ENCODE results near the gene RNF39. TPM values are rescaled to one million over a fixed set of nuclear protein-coding genes. Genes with fewer than 3 reads are reported as not detected.
A peak's percentile ranks its signal among the peaks of the same experiment; 100 is the strongest.

Gene RNF39
- total and polyA plus RNA-seq, 2 of the 13 experiments (the other 11 are each of a cell fraction or from before 2014, with no cell fraction given), result 0.13 to 1.8 TPM

- TF ChIP-seq ZBTB26 (CRISPR knock-in tag; IDR thresholded peaks at IDR 0.05; ENCODE audit: borderline replicate concordance), result peak; percentile 29; the same call in 1 of the 2 replicates
- TF ChIP-seq ATF6 (CRISPR knock-in tag; conservative IDR thresholded peaks at IDR 0.05), result no peak; the same call in 1 of the 2 replicates
- TF ChIP-seq SNRNP70 (IDR thresholded peaks at IDR 0.05; ENCODE audit: low read depth, low read length), result no peak
- TF ChIP-seq KDM3A (CRISPR knock-in tag; IDR thresholded peaks at IDR 0.05; ENCODE audit: low read depth), result peak; percentile 66; the same call in 1 of the 2 replicates
- peak; percentile 89 for TF ChIP-seq ZNF891 (CRISPR knock-in tag; IDR thresholded peaks at IDR 0.05)
- TF ChIP-seq EED (CRISPR knock-in tag; IDR thresholded peaks at IDR 0.05), result no peak
- TF ChIP-seq CSRNP2 (CRISPR knock-in tag; conservative IDR thresholded peaks at IDR 0.05; ENCODE audit: low read depth), result no peak
- no peak for TF ChIP-seq NPAS2 (CRISPR knock-in tag; IDR thresholded peaks at IDR 0.05; ENCODE audit: borderline replicate concordance)
- TF ChIP-seq PLSCR1 (CRISPR knock-in tag; IDR thresholded peaks at IDR 0.05; ENCODE audit: borderline replicate concordance), result no peak
- TF ChIP-seq ZNF691 (CRISPR knock-in tag; IDR thresholded peaks at IDR 0.05; ENCODE audit: borderline replicate concordance, low read depth), result peak; percentile 39; the same call in 1 of the 2 replicates
- TF ChIP-seq SRF (IDR thresholded peaks at IDR 0.05; ENCODE audit: low read depth, low read length), result peak; percentile 48; the same call in 1 of the 2 replicates
- TF ChIP-seq GTF3A (CRISPR knock-in tag; conservative IDR thresholded peaks at IDR 0.05), result 0 out of 2 replicates have a peak, but pooled peaks have one; percentile 40
- TF ChIP-seq TOPORS (CRISPR knock-in tag; IDR thresholded peaks at IDR 0.05), result peak; percentile 79
- TF ChIP-seq HINFP (CRISPR knock-in tag; IDR thresholded peaks at IDR 0.05; ENCODE audit: low read depth), result no peak
- no peak; the same call in 1 of the 2 replicates for TF ChIP-seq PBX2 (CRISPR knock-in tag; IDR thresholded peaks at IDR 0.05)
- TF ChIP-seq MEIS1 (CRISPR knock-in tag; IDR thresholded peaks at IDR 0.05; ENCODE audit: borderline replicate concordance), result peak; percentile 72
- peak; percentile 81; the same call in 1 of the 2 replicates for TF ChIP-seq ZNF329 (CRISPR knock-in tag; IDR thresholded peaks at IDR 0.05; ENCODE audit: low read depth)
- no peak for TF ChIP-seq MAFF (IDR thresholded peaks at IDR 0.05; ENCODE audit: low read depth, low read length)
Measured at GRCh38 chr6:30066577-30067459, 8.8 kb downstream of the RNF39 start, which contains the start of gene PPP1R11 (continued).

Measured in HepG2 (cell line).